ENCODE measurements around the gene CNTNAP2. TPM values are rescaled to one million over a fixed set of nuclear protein-coding genes. Genes with fewer than 3 reads are reported as not detected.

The CNTNAP2 gene
- polyA plus RNA-seq, 4 donors = 0.54 to 10.1 (median 2.6) TPM

GRCh38 chr7:147824671-147825070 lies 1708.1 kb downstream of the CNTNAP2 start:
- no peaks in the 10 kb centered on the region for H3K27me3 ChIP-seq (ENCODE audit: control insufficient read depth in 3 of 3, insufficient read depth in 3 of 3, low read length in 3 of 3)
- no peaks in the 10 kb centered on the region for H3K36me3 ChIP-seq (ENCODE audit: control insufficient read depth in 3 of 3, insufficient read depth in 2 of 3, low read depth in 1 of 3, low read length in 3 of 3)
- DNase-seq = no peak
- 70 to 74% (median 74%) methylated on average over 4 of the region's 4 CpGs for WGBS, 3 donors
- no peaks in the 10 kb centered on the region for H3K9me3 ChIP-seq (ENCODE audit: control insufficient read depth in 2 of 2, insufficient read depth in 1 of 2, low read depth in 1 of 2, low read length in 1 of 2)
- no peak overlapping the region for H3K4me3 ChIP-seq (ENCODE audit: low read depth in 1 of 3, low read length in 3 of 3)
- H3K4me1 ChIP-seq (ENCODE audit: control insufficient read depth in 3 of 3, insufficient read depth in 2 of 3, low read depth in 1 of 3, low read length in 2 of 3) = no peaks in the 10 kb centered on the region
- no peak for FAIRE-seq
- H3K27ac ChIP-seq (ENCODE audit: low read depth in 1 of 3, low read length in 2 of 3) = no peak overlapping the region

GRCh38 chr7:147829016-147829415 lies 1712.4 kb downstream of the CNTNAP2 start:
- Histone ChIP-seq H3K36me3 (ENCODE audit: control insufficient read depth in 3 of 3, insufficient read depth in 2 of 3, low read depth in 1 of 3, low read length in 3 of 3) (no peaks in the 10 kb centered on the region), H3K27me3 (ENCODE audit: control insufficient read depth in 3 of 3, insufficient read depth in 3 of 3, low read length in 3 of 3) (no peaks in the 10 kb centered on the region), H3K9me3 (ENCODE audit: control insufficient read depth in 2 of 2, insufficient read depth in 1 of 2, low read depth in 1 of 2, low read length in 1 of 2) (no peaks in the 10 kb centered on the region), H3K4me3 (ENCODE audit: low read depth in 1 of 3, low read length in 3 of 3) (no peak overlapping the region), H3K27ac (ENCODE audit: low read depth in 1 of 3, low read length in 2 of 3) (no peak overlapping the region), H3K4me1 (ENCODE audit: control insufficient read depth in 3 of 3, insufficient read depth in 2 of 3, low read depth in 1 of 3, low read length in 2 of 3) (no peaks in the 10 kb centered on the region)
- 71 to 94% (median 92%) methylated on average over 2 of the region's 2 CpGs for WGBS, 3 donors
- FAIRE-seq = no peak
- DNase-seq = no peak

- Histone ChIP-seq H3K27ac (ENCODE audit: low read depth in 1 of 3, low read length in 2 of 3) (no peak overlapping the region), H3K4me1 (ENCODE audit: control insufficient read depth in 3 of 3, insufficient read depth in 2 of 3, low read depth in 1 of 3, low read length in 2 of 3) (no peaks in the 10 kb centered on the region), H3K4me3 (ENCODE audit: low read depth in 1 of 3, low read length in 3 of 3) (no peak overlapping the region), H3K36me3 (ENCODE audit: control insufficient read depth in 3 of 3, insufficient read depth in 2 of 3, low read depth in 1 of 3, low read length in 3 of 3) (no peaks in the 10 kb centered on the region), H3K9me3 (ENCODE audit: control insufficient read depth in 2 of 2, insufficient read depth in 1 of 2, low read depth in 1 of 2, low read length in 1 of 2) (peaks cover 2 to 5% of the 10 kb centered on the region in 2 donors), H3K27me3 (ENCODE audit: control insufficient read depth in 3 of 3, insufficient read depth in 3 of 3, low read length in 3 of 3) (no peaks in the 10 kb centered on the region)
- 64 to 79% (median 78%) methylated on average over 6 of the region's 6 CpGs for WGBS, 3 donors
- FAIRE-seq = no peak
- no peak for DNase-seq
Observed at GRCh38 chr7:147833557-147833956, 1717.0 kb downstream of the CNTNAP2 start.

- WGBS, 3 donors = 10 to 46% (median 21%) methylated on average over 1 of the region's 1 CpG
- H3K36me3 ChIP-seq (ENCODE audit: control insufficient read depth in 3 of 3, insufficient read depth in 2 of 3, low read depth in 1 of 3, low read length in 3 of 3) = no peaks in the 10 kb centered on the region
Observed at GRCh38 chr7:147833970-147834369, 1717.4 kb downstream of the CNTNAP2 start.

GRCh38 chr7:147852833-147853232 lies 1736.2 kb downstream of the CNTNAP2 start:
- FAIRE-seq (no peak), DNase-seq (no peak)
- H3K27ac ChIP-seq (ENCODE audit: low read depth in 1 of 3, low read length in 2 of 3) = no peak overlapping the region
- no peaks in the 10 kb centered on the region for H3K27me3 ChIP-seq (ENCODE audit: control insufficient read depth in 3 of 3, insufficient read depth in 3 of 3, low read length in 3 of 3)
- H3K4me1 ChIP-seq (ENCODE audit: control insufficient read depth in 3 of 3, insufficient read depth in 2 of 3, low read depth in 1 of 3, low read length in 2 of 3) = no peaks in the 10 kb centered on the region
- H3K9me3 ChIP-seq (ENCODE audit: control insufficient read depth in 2 of 2, insufficient read depth in 1 of 2, low read depth in 1 of 2, low read length in 1 of 2) = no peaks in the 10 kb centered on the region
- H3K36me3 ChIP-seq (ENCODE audit: control insufficient read depth in 3 of 3, insufficient read depth in 2 of 3, low read depth in 1 of 3, low read length in 3 of 3) = no peaks in the 10 kb centered on the region
- H3K4me3 ChIP-seq (ENCODE audit: low read depth in 1 of 3, low read length in 3 of 3) = no peak overlapping the region

More at GRCh38 chr7:147833970-147834369, 1717.4 kb downstream of the CNTNAP2 start:
- no peak for FAIRE-seq
- Histone ChIP-seq H3K27me3 (ENCODE audit: control insufficient read depth in 3 of 3, insufficient read depth in 3 of 3, low read length in 3 of 3) (no peaks in the 10 kb centered on the region), H3K4me3 (ENCODE audit: low read depth in 1 of 3, low read length in 3 of 3) (no peak overlapping the region), H3K4me1 (ENCODE audit: control insufficient read depth in 3 of 3, insufficient read depth in 2 of 3, low read depth in 1 of 3, low read length in 2 of 3) (no peaks in the 10 kb centered on the region), H3K27ac (ENCODE audit: low read depth in 1 of 3, low read length in 2 of 3) (no peak overlapping the region), H3K9me3 (ENCODE audit: control insufficient read depth in 2 of 2, insufficient read depth in 1 of 2, low read depth in 1 of 2, low read length in 1 of 2) (peaks cover 2 to 5% of the 10 kb centered on the region in 2 donors)
- no peak for DNase-seq

- no peak for DNase-seq
- no peak for FAIRE-seq
- 79 to 83% (median 81%) methylated on average over 8 of the region's 8 CpGs for WGBS, 3 donors
- Histone ChIP-seq H3K4me3 (ENCODE audit: low read depth in 1 of 3, low read length in 3 of 3) (no peak overlapping the region), H3K27me3 (ENCODE audit: control insufficient read depth in 3 of 3, insufficient read depth in 3 of 3, low read length in 3 of 3) (no peaks in the 10 kb centered on the region), H3K36me3 (ENCODE audit: control insufficient read depth in 3 of 3, insufficient read depth in 2 of 3, low read depth in 1 of 3, low read length in 3 of 3) (no peaks in the 10 kb centered on the region), H3K27ac (ENCODE audit: low read depth in 1 of 3, low read length in 2 of 3) (no peak overlapping the region), H3K9me3 (ENCODE audit: control insufficient read depth in 2 of 2, insufficient read depth in 1 of 2, low read depth in 1 of 2, low read length in 1 of 2) (peaks cover 0 to 2% of the 10 kb centered on the region in 2 donors), H3K4me1 (ENCODE audit: control insufficient read depth in 3 of 3, insufficient read depth in 2 of 3, low read depth in 1 of 3, low read length in 2 of 3) (no peaks in the 10 kb centered on the region)
Observed at GRCh38 chr7:147857152-147858140, 1740.8 kb downstream of the CNTNAP2 start.

GRCh38 chr7:147858421-147858820 lies 1741.8 kb downstream of the CNTNAP2 start:
- H3K4me1 ChIP-seq (ENCODE audit: control insufficient read depth in 3 of 3, insufficient read depth in 2 of 3, low read depth in 1 of 3, low read length in 2 of 3) = no peaks in the 10 kb centered on the region
- WGBS, 3 donors = 62 to 78% (median 71%) methylated on average over 3 of the region's 3 CpGs
- no peaks in the 10 kb centered on the region for H3K36me3 ChIP-seq (ENCODE audit: control insufficient read depth in 3 of 3, insufficient read depth in 2 of 3, low read depth in 1 of 3, low read length in 3 of 3)
- no peak overlapping the region for H3K4me3 ChIP-seq (ENCODE audit: low read depth in 1 of 3, low read length in 3 of 3)
- peaks cover 0 to 2% of the 10 kb centered on the region in 2 donors for H3K9me3 ChIP-seq (ENCODE audit: control insufficient read depth in 2 of 2, insufficient read depth in 1 of 2, low read depth in 1 of 2, low read length in 1 of 2)
- no peak for DNase-seq
- H3K27me3 ChIP-seq (ENCODE audit: control insufficient read depth in 3 of 3, insufficient read depth in 3 of 3, low read length in 3 of 3) = no peaks in the 10 kb centered on the region
- no peak overlapping the region for H3K27ac ChIP-seq (ENCODE audit: low read depth in 1 of 3, low read length in 2 of 3)
- no peak for FAIRE-seq

- H3K9me3 ChIP-seq (ENCODE audit: control insufficient read depth in 2 of 2, insufficient read depth in 1 of 2, low read depth in 1 of 2, low read length in 1 of 2) = peaks cover 0 to 2% of the 10 kb centered on the region in 2 donors
- H3K4me1 ChIP-seq (ENCODE audit: control insufficient read depth in 3 of 3, insufficient read depth in 2 of 3, low read depth in 1 of 3, low read length in 2 of 3) = no peaks in the 10 kb centered on the region
- H3K27ac ChIP-seq (ENCODE audit: low read depth in 1 of 3, low read length in 2 of 3) = no peak overlapping the region
- no peaks in the 10 kb centered on the region for H3K36me3 ChIP-seq (ENCODE audit: control insufficient read depth in 3 of 3, insufficient read depth in 2 of 3, low read depth in 1 of 3, low read length in 3 of 3)
- H3K4me3 ChIP-seq (ENCODE audit: low read depth in 1 of 3, low read length in 3 of 3) = no peak overlapping the region
- WGBS, 3 donors = 70 to 80% (median 72%) methylated on average over 4 of the region's 4 CpGs
- FAIRE-seq (no peak), DNase-seq (no peak)
- no peaks in the 10 kb centered on the region for H3K27me3 ChIP-seq (ENCODE audit: control insufficient read depth in 3 of 3, insufficient read depth in 3 of 3, low read length in 3 of 3)
Observed at GRCh38 chr7:147859033-147859432, 1742.4 kb downstream of the CNTNAP2 start.

All from small intestine (tissue), 7 donors.